Keratinocyte (primary cell): ENCODE results near the gene MAP3K2. TPM values are rescaled to one million over a fixed set of nuclear protein-coding genes. Genes with fewer than 3 reads are reported as not detected.

ENCODE experiments used
- DNase-seq: peaks from one replicate; pipeline ENCODE4 v3.0.0-alpha.2; 2011; ENCODE audit warnings: low read depth, missing footprints, low spot score
- FAIRE-seq: peaks from 2 replicates; lab custom pipeline; 2011; peaks lifted over from hg19 to GRCh38; lab: Jason Lieb, UNC
- H2AFZ ChIP-seq: 2 replicates; pipeline ENCODE4 v1.6.0; 2012; ENCODE audit warnings: low read length, control low read depth, inconsistent platforms; ENCODE audit not compliant: control insufficient read depth
- H3K27ac ChIP-seq: 2 replicates; pipeline ENCODE4 v1.5.1; 2011; ENCODE audit warnings: low read length; ENCODE audit not compliant: control insufficient read depth, insufficient read depth
- H3K27me3 ChIP-seq: 3 replicates; pipeline ENCODE4 v1.6.0; 2011; ENCODE audit warnings: low read length; ENCODE audit not compliant: control insufficient read depth, insufficient read depth; ENCODE audit errors: extremely low read depth
- H3K36me3 ChIP-seq, 2 experiments: 2 replicates in 1 of 2; 3 replicates in 1 of 2; pipeline ENCODE4 v1.5.1; 2011; ENCODE audit warnings: low read length in 2 of 2, mild to moderate bottlenecking in 1 of 2; ENCODE audit not compliant: control insufficient read depth in 2 of 2, insufficient read depth in 2 of 2; ENCODE audit errors: extremely low read depth in 1 of 2
- H3K4me1 ChIP-seq: 3 replicates; pipeline ENCODE4 v1.5.1; 2011; ENCODE audit warnings: low read length; ENCODE audit not compliant: control insufficient read depth, insufficient read depth; ENCODE audit errors: extremely low read depth
- H3K4me2 ChIP-seq: 3 replicates; pipeline ENCODE4 v1.6.0; 2011; ENCODE audit warnings: low read depth, low read length; ENCODE audit not compliant: control insufficient read depth, insufficient read depth; ENCODE audit errors: extremely low read depth
- H3K4me3 ChIP-seq, 3 experiments: fragments of 200-600 bp in 1 of 3; sonication (generic) in 1 of 3; 2 replicates in 2 of 3; 3 replicates in 1 of 3; pipeline ENCODE4 v1.5.1; 2011 to 2016; ENCODE audit warnings: low read length in 3 of 3, mild to moderate bottlenecking in 3 of 3, control low read depth in 2 of 3, inconsistent platforms in 1 of 3, low read depth in 1 of 3, mixed read lengths in 1 of 3, mixed run types in 1 of 3, moderate library complexity in 1 of 3; ENCODE audit not compliant: control insufficient read depth in 2 of 3, insufficient read depth in 2 of 3; ENCODE audit errors: extremely low read depth in 1 of 3
- H3K79me2 ChIP-seq: 2 replicates; pipeline ENCODE4 v1.6.0; 2012; ENCODE audit warnings: low read length; ENCODE audit not compliant: control insufficient read depth, insufficient read depth
- H3K9ac ChIP-seq: 3 replicates; pipeline ENCODE4 v1.6.0; 2011; ENCODE audit warnings: low read length; ENCODE audit not compliant: control insufficient read depth, insufficient read depth; ENCODE audit errors: extremely low read depth
- H3K9me1 ChIP-seq: 3 replicates; pipeline ENCODE4 v1.6.0; 2011; ENCODE audit warnings: low read length; ENCODE audit not compliant: control insufficient read depth, insufficient read depth; ENCODE audit errors: extremely low read depth
- H3K9me3 ChIP-seq: 2 replicates; pipeline ENCODE4 v1.5.1; 2012; ENCODE audit warnings: low read depth, low read length; ENCODE audit not compliant: control insufficient read depth
- H4K20me1 ChIP-seq: 3 replicates; pipeline ENCODE4 v1.6.0; 2011; ENCODE audit warnings: low read length; ENCODE audit not compliant: control insufficient read depth, insufficient read depth; ENCODE audit errors: extremely low read depth
- CTCF ChIP-seq, 3 experiments: IDR thresholded peaks in 1 of 3; conservative IDR thresholded peaks in 1 of 3; optimal IDR thresholded peaks in 1 of 3; 2 replicates in 2 of 3; 3 replicates in 1 of 3; pipeline versions ENCODE3 to v1.5.1; 2011; ENCODE audit warnings: low read length in 3 of 3, mild to moderate bottlenecking in 3 of 3, moderate library complexity in 2 of 3, control low read depth in 1 of 3, inconsistent platforms in 1 of 3; ENCODE audit not compliant: insufficient read depth in 2 of 3; ENCODE audit errors: extremely low read depth in 1 of 3
- EZH2 ChIP-seq: IDR thresholded peaks from one replicate; pipeline ENCODE4 v1.6.1; 2012; ENCODE audit warnings: inconsistent platforms, mild to moderate bottlenecking, low read length, moderate library complexity
- dilution Hi-C: fragments of 300-500 bp; cut with MboI; formaldehyde crosslinking; loops from one replicate; pipeline ENCODE4 v1.7.0; 2020; ENCODE audit warnings: low sequenced_read_pairs; ENCODE audit not compliant: extremely low pct_ligation_motif_present
- polyA plus RNA-seq, 5 experiments: library from polyadenylated mRNA; depleted of rRNA in 3 of 5; stranded (reverse) in 3 of 5; stranded (forward) in 1 of 5; unstranded in 1 of 5; fragments of >200 nt; gene quantifications; 1 replicate in 1 of 5; 2 replicates in 3 of 5; 3 replicates in 1 of 5; pipeline versions ENCODE4 v1.2.1 to v1.2.3, GENCODE V29; 2011 to 2012; ENCODE audit warnings: missing spikeins in 2 of 5, low read depth in 1 of 5, low replicate concordance in 1 of 5

The MAP3K2 gene
- polyA plus RNA-seq, 1 donor (not counting 4 experiments of a cell fraction or from before 2014, with no cell fraction given), result 11.9 TPM

DNA sequence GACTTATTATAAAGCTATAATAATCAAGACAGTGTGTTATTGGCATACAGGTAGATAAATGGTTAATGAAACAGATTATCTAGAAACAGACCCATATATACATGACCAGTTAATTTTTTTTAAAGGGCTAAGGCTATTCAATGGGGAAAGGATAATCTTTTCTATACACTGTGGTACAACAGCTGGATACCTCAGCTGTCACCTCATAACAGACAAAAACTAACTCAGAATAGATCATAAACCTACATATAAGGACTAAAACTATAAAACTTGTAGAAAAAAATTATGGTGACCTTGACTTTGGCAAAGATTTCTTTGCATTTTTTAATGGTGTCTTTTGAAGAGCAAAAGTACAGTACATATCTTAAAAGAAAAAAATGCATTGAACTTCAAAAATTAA, 30.2 kb downstream of the MAP3K2 start:
- Histone ChIP-seq H2AFZ (no peak overlapping the region), H4K20me1 (no peaks in the 10 kb centered on the region), H3K79me2 (peaks cover 23% of the 10 kb centered on the region), H3K27ac (no peak overlapping the region), H3K27me3 (no peaks in the 10 kb centered on the region), H3K9ac (no peak overlapping the region), H3K4me3 (no peak overlapping the region), H3K9me3 (no peaks in the 10 kb centered on the region), H3K36me3 (no peaks in the 10 kb centered on the region), H3K9me1 (no peaks in the 10 kb centered on the region), H3K4me2 (no peak overlapping the region), H3K4me1 (no peaks in the 10 kb centered on the region)
- FAIRE-seq (no peak), DNase-seq (no peak)
- dilution Hi-C loops, result loop anchor here (25.0 kb wide), 1 partner anchor 105 kb away; no protein-coding TSS in a partner anchor
- TF ChIP-seq EZH2, result no peak
- TF ChIP-seq CTCF (optimal IDR thresholded peaks at IDR 0.05 in 1 of 3, IDR thresholded peaks at IDR 0.05 in 1 of 3, conservative IDR thresholded peaks at IDR 0.05 in 1 of 3; ENCODE audit: extremely low read depth in 1 of 3, insufficient read depth in 2 of 3, low read length in 3 of 3), result no peak

DNA sequence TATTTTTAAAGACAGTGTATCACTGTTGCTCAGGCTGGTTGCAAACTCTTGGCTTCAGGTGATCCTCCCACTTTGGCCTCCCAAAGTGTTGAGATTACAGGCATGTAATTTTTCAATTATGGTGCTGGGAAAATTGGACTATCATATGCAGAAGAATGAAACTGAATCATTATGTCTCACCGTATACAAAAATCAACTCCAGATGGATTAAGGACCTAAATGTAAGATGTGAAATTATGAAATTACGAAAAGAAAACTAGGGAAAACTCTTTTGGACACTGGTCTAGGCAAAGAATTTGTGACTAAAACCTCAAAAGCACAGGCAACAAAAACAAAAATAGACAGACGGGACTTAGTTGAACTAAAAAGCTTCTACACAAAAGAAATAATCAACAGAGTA, 31.2 kb downstream of the MAP3K2 start:
- Histone ChIP-seq H3K27ac (no peak overlapping the region), H3K4me1 (no peaks in the 10 kb centered on the region), H3K36me3 (no peaks in the 10 kb centered on the region), H3K9me3 (no peaks in the 10 kb centered on the region), H3K27me3 (no peaks in the 10 kb centered on the region), H4K20me1 (no peaks in the 10 kb centered on the region), H3K79me2 (peaks cover 23% of the 10 kb centered on the region), H3K9me1 (no peaks in the 10 kb centered on the region), H3K4me3 (no peak overlapping the region), H3K9ac (no peak overlapping the region), H3K4me2 (no peak overlapping the region), H2AFZ (no peak overlapping the region)
- TF ChIP-seq EZH2, result no peak
- no peak for TF ChIP-seq CTCF (optimal IDR thresholded peaks at IDR 0.05 in 1 of 3, IDR thresholded peaks at IDR 0.05 in 1 of 3, conservative IDR thresholded peaks at IDR 0.05 in 1 of 3; ENCODE audit: extremely low read depth in 1 of 3, insufficient read depth in 2 of 3, low read length in 3 of 3)
- DNase-seq (no peak), FAIRE-seq (no peak)
- dilution Hi-C loops, result loop anchor here (25.0 kb wide), 1 partner anchor 106 kb away; no protein-coding TSS in a partner anchor
